Activated CD4-positive, alpha-beta memory T cell treated with anti-CD3 and anti-CD28 coated beads, Interleukin-2, amount 10 ng/mL, durations not matched to agents 7 days and 5 days (primary cell): ENCODE measurements around the gene OSBPL2. TPM values are rescaled to one million over a fixed set of nuclear protein-coding genes. Genes with fewer than 3 reads are reported as not detected.

Source experiments
- CTCF ChIA-PET: fragments of 350-600 bp; sonication (Branson Sonifier 250); formaldehyde crosslinking; loops from one replicate; lab custom pipeline; 2021; ENCODE audit warnings: antibody characterized with exemption, inconsistent platforms; lab: Charles Lee
- POLR2A ChIA-PET: fragments of 350-600 bp; sonication (Branson Sonifier 250); formaldehyde crosslinking; loops from one replicate; lab custom pipeline; 2021; ENCODE audit warnings: antibody characterized with exemption; lab: Charles Lee
- DNase-seq: peaks from one replicate; pipeline ENCODE4 v3.0.0-alpha.2; 2020
- H3K27ac Mint-ChIP-seq: one replicate; pipeline ENCODE4 v1.8.0; 2021; ENCODE audit warnings: mild to moderate bottlenecking, mixed read lengths
- H3K27me3 Mint-ChIP-seq: one replicate; pipeline ENCODE4 v1.8.0; 2021; ENCODE audit warnings: mixed read lengths
- H3K36me3 Mint-ChIP-seq: one replicate; pipeline ENCODE4 v1.8.0; 2021; ENCODE audit warnings: low read depth, mixed read lengths
- H3K4me1 Mint-ChIP-seq: one replicate; pipeline ENCODE4 v1.8.0; 2021; ENCODE audit warnings: mixed read lengths
- H3K4me3 Mint-ChIP-seq: one replicate; pipeline ENCODE4 v1.8.0; 2021; ENCODE audit warnings: mild to moderate bottlenecking, mixed read lengths
- H3K9me3 Mint-ChIP-seq: one replicate; pipeline ENCODE4 v1.8.0; 2021; ENCODE audit warnings: mixed read lengths
- total RNA-seq, 2 experiments: library from RNA; stranded (reverse); gene quantifications; one replicate each; pipeline ENCODE4 v1.2.3, GENCODE V29; 2021

Gene OSBPL2
- total RNA-seq = 10 to 100 TPM; 40.3 to 40.6 TPM

DNA sequence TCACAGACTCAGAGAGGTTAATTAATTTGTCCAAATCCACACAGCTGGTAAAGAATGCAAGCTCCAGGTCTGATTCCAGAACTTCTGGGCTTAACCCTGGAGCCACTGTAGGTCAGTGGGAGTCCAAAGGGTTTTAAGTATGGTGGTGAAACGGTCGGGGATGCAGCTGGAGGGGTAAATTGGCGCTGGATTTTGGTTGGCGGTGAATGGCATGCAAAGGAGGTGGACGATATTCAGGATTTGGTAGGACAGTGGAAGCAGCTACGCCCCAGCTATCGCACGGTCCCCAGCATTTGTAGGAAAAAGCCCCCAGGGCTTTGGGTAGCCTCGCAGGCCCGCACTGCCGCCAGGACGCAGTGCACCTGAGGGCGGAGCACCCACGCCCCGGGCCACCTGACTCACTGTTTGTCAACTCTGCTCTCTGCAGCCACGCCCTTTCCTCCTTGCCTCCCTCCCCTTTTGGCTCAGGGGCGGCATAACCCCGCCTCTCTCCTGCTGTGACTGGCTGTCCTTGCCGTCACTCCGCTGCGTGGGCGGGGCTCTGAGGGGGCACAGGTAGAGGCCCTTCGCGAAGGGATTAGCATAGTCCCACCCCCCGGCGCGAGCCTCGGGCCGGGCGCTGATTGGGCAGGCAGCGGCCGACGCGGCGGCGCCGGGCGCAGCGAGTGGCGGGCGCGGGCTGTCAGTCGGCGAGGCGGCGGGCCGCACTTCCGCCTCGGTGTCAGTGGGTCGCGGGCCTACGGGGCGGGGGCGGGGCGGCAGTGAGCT, at the start of gene OSBPL2:
Gene OSBPL2 (plus strand): TSS at position 721 of the 768 bp plus-strand sequence. CDS start 17,664 bp downstream, outside the sequence.
- H3K9me3 Mint-ChIP-seq = no peaks in the 10 kb centered on the region
- H3K4me3 Mint-ChIP-seq = peak within 1 kb of the TSS; percentile 75
- ChIA-PET POLR2A (interaction anchor here (1.5 to 1.7 kb wide), 2 partner anchors 55 to 64 kb away, joined by 3 to 4 read pairs; partner anchors contain the start of genes ADRM1 and MTG2), CTCF (no interaction called here)
- H3K27me3 Mint-ChIP-seq = no peaks in the 10 kb centered on the region
- peaks cover 10% of the 10 kb centered on the region for H3K36me3 Mint-ChIP-seq
- peak; percentile 100 for DNase-seq
- H3K4me1 Mint-ChIP-seq = peaks cover 39% of the 10 kb centered on the region
- peak within 1 kb of the TSS; percentile 72 for H3K27ac Mint-ChIP-seq

DNA sequence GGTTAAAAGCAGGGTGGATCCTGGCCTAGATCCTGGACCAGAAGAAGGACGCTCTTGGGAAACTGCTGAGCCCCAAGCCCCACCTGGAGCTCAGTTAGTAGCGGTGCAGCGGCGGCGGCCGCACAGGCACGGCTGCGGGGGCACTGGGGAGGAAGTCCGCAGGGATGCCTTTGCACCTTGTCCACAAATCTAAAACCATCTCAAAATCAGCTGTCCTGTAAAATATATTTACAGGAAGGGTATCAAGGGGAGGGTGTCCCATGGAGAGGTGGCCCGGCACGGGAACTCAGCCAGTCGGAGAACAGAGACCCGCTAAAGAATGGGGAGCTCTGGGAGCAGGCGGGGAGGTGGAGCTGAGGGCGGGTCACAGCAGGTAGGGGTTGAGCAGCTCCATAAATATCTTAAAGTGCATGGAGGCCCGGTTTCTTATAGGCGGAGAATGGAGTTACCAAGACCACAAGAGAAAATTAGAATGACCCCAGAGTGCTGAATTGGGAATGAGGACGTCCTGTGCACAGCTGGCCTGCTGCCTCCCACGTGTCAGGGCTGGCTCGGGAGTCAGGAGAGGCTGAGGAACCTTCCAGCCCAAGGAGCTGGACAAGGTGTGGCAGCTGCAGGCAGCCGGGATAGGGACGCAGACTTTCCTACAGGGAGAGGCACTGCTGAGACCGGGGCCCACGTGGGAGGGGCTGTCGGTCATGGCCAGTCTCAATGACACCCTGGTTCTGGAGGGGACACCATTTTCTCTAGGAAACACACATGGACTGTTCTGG, 47.5 kb upstream of the OSBPL2 start:
- H3K4me1 Mint-ChIP-seq = peaks cover 12% of the 10 kb centered on the region
- H3K27me3 Mint-ChIP-seq = no peaks in the 10 kb centered on the region
- no peak overlapping the region for H3K4me3 Mint-ChIP-seq
- H3K9me3 Mint-ChIP-seq = no peaks in the 10 kb centered on the region
- peaks cover 5% of the 10 kb centered on the region for H3K36me3 Mint-ChIP-seq
- ChIA-PET POLR2A (no interaction called here), CTCF (no interaction called here)
- no peak for DNase-seq
- H3K27ac Mint-ChIP-seq = no peak overlapping the region

DNA sequence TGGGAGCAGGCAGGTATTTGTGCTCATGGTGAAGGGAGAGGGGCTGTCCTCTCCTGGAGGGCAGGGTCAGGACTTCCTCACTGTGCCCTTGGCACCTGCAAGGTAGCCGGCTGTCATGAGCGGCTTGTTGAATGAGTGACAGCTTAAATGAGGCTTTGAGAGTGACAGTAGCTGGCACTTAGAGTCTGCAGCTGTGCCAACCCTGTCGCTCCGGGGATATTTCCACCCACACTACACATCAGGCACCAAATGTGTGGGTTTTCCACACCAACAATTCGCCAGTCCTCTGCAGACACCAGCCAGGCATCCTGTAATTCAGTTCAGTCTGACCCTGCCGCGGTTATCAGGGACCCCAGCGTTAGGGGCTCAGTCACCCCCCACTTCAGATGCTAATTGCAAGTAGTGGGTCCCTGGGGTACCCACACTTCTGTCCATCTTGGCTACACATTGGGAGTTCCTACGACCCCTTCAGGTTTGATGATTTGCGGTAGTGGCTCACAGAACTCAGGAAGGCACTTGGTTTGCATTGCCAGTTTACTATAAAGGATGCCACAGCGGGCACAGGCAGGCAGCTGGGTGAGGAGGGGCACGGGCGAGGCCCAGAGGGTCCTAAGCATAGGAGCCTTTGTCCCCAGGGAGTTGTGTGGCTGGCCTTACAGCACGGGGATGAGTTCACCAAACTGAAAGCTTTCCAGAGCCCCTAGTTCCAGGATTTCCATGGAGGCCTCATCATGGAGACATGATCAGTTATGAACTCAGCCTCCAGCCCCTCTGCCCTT, 46.4 kb upstream of the OSBPL2 start:
- Mint-ChIP-seq H3K4me1 (peaks cover 6% of the 10 kb centered on the region), H3K4me3 (no peak overlapping the region), H3K9me3 (no peaks in the 10 kb centered on the region), H3K27ac (no peak overlapping the region), H3K27me3 (no peaks in the 10 kb centered on the region), H3K36me3 (peaks cover 5% of the 10 kb centered on the region)
- CTCF ChIA-PET = no interaction called here
- no peak for DNase-seq
- POLR2A ChIA-PET = no interaction called here

DNA sequence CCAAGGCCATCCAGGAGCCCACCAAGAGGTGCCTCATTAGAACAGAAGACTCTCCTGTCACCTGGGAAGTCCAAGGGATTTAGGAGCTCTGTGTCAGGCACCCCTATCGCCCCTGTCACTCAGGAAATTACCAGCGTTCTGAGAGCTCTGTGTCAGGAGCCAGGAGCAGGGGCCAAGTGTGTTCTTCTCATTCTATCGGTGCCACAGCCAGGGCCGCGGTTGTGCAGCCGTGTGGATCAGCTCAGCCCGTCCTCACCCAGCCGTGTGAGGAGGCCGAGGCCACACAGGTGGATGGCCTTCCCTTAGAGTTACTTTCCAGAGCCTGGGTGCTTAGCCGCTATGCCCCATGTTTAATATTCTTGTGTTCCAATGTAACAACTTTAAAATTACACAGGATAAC, 45.7 kb upstream of the OSBPL2 start:
- Mint-ChIP-seq H3K36me3 (peaks cover 5% of the 10 kb centered on the region), H3K27ac (no peak overlapping the region), H3K4me1 (peaks cover 1% of the 10 kb centered on the region), H3K4me3 (no peak overlapping the region), H3K9me3 (no peaks in the 10 kb centered on the region), H3K27me3 (no peaks in the 10 kb centered on the region)
- ChIA-PET CTCF (no interaction called here), POLR2A (no interaction called here)
- no peak for DNase-seq

DNA sequence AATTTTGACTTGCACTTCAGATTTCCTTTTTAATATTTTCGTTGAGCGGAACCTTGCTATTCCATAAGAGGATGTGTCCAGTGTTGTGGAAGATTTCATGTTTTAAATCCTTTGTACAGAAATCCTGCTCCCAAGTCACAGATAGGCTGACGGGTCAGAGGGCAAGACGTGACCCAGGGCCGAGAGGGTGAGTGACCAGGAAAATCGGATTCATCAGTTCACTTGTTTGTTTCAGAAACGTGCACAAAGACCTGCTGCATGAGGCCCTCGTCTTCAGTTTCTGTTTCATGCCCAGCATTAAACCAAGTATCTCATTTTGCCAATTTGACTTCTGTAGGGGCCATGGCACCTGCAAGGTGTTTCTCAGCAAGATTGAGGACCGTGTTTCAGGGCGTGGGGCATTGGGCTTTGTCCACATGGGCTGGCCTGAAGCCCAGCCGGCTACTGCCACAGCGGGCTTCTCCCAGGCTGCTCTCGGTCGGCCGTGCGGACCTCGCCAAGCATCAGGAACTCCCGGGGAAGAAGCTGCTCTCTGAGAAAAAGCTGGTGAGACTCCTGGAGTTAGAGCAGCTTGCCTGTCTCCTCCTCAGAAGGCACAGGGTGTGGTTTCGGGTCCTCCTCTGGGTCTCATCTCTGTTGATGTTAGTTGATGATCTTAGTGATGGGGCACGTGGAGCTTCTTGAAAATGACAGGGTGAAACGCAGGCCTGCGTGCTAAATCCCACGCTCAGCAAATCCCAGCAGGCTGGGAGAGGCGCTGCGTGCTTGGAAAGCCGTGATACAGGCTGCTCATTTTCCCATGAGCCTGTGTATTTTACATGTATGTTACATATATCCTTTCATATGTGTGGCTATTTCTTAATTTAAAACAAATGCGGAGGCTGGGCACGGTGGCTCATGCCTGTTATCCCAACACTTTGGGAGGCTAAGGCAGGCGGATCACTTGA, 45.0 kb upstream of the OSBPL2 start:
- ChIA-PET CTCF (no interaction called here), POLR2A (no interaction called here)
- DNase-seq = no peak
- H3K27ac Mint-ChIP-seq = no peak overlapping the region
- H3K36me3 Mint-ChIP-seq = peaks cover 10% of the 10 kb centered on the region
- H3K4me1 Mint-ChIP-seq = no peaks in the 10 kb centered on the region
- H3K27me3 Mint-ChIP-seq = no peaks in the 10 kb centered on the region
- H3K9me3 Mint-ChIP-seq = no peaks in the 10 kb centered on the region
- H3K4me3 Mint-ChIP-seq = no peak overlapping the region

DNA sequence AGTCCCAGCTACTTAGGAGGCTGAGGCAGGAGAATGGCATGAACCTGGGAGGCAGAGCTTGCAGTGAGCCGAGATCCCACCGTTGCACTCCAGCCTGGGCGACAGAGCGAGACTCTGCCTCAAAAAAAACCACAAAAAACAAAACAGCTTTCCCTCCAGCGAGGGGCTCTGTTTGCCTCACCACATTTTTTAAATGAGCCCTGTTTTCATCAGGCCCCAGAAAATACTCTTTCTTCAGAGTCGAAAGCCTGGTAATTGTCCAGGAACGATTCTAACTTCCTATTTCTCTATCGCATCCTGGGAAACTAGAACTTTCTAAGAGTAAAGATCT, 43.3 kb upstream of the OSBPL2 start:
- Mint-ChIP-seq H3K27me3 (no peaks in the 10 kb centered on the region), H3K27ac (no peak overlapping the region), H3K4me3 (no peak overlapping the region), H3K36me3 (peaks cover 24% of the 10 kb centered on the region), H3K4me1 (no peaks in the 10 kb centered on the region), H3K9me3 (no peaks in the 10 kb centered on the region)
- DNase-seq = no peak
- ChIA-PET POLR2A (interaction anchor here (0.9 kb wide), 1 partner anchor 41 kb away, joined by 3 read pairs; no protein-coding TSS in a partner anchor), CTCF (no interaction called here)

DNA sequence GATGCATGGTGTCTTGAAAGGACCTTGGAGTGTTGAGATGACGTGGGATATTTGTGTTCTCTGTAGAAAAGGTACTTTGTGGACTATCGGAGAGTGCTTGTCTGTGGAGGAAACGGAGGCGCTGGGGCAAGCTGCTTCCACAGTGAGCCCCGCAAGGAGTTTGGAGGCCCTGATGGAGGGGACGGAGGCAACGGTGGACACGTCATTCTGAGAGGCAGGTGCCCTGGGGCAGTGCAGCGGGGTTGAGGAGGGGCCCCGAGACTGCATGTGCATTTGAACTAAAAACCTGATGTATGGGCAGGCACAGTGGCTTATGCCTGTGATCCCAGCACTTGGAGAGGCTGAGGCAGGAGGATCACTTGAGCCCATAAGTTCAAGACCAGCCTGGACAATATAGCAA, 42.6 kb upstream of the OSBPL2 start:
- DNase-seq = no peak
- Mint-ChIP-seq H3K4me3 (no peak overlapping the region), H3K9me3 (no peaks in the 10 kb centered on the region), H3K27me3 (no peaks in the 10 kb centered on the region), H3K27ac (no peak overlapping the region), H3K36me3 (peaks cover 30% of the 10 kb centered on the region), H3K4me1 (no peaks in the 10 kb centered on the region)
- ChIA-PET POLR2A (no interaction called here), CTCF (interaction anchor here (1.1 kb wide), 1 partner anchor 9 kb away, joined by 3 read pairs; no protein-coding TSS in a partner anchor)

DNA sequence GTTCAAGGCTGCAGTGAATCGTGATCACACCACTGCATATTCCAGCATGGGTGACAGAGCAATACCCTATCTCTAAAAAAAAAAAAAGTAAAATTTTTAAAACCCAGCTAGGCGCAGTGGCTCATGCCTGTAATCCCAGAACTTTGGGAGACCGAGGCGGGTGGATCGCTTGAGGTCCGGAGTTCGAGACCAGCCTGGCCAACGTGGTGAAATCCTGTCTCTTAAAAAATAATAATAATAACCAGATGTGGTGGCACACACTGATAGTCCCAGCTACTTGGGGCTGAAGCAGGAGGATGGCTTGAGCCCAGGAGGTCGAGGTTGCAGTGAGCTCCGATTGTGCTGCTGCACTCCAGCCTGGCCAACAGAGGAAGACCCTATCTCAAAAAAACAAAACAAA, 42.0 kb upstream of the OSBPL2 start:
- peaks cover 33% of the 10 kb centered on the region for H3K36me3 Mint-ChIP-seq
- ChIA-PET POLR2A (no interaction called here), CTCF (interaction anchor here (1.1 kb wide), 1 partner anchor 10 kb away, joined by 3 read pairs; no protein-coding TSS in a partner anchor)
- H3K4me3 Mint-ChIP-seq = no peak overlapping the region
- DNase-seq = no peak
- H3K27me3 Mint-ChIP-seq = no peaks in the 10 kb centered on the region
- H3K9me3 Mint-ChIP-seq = no peaks in the 10 kb centered on the region
- H3K27ac Mint-ChIP-seq = no peak overlapping the region
- H3K4me1 Mint-ChIP-seq = no peaks in the 10 kb centered on the region

DNA sequence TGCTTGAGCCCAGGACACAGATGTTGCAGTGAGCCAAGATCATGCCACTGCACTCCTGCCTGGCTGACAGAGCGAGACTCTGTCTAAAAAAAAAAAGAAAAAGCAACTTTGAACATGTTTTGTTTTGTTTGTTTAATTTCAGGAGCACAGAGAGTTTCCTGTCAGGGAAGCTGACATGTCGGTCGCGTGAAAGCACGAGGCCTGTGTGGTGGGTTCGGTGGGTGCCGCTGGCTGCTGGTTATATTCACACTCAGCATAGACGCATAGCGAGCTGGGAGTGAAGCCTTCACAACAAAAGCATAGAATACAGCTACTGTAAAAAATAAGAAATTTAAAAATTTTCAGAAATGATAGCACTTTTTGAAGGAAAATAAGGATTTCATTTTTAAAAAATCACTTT, 41.0 kb upstream of the OSBPL2 start:
- Mint-ChIP-seq H3K27ac (no peak overlapping the region), H3K9me3 (no peaks in the 10 kb centered on the region), H3K4me3 (no peak overlapping the region), H3K4me1 (no peaks in the 10 kb centered on the region), H3K36me3 (peaks cover 37% of the 10 kb centered on the region), H3K27me3 (no peaks in the 10 kb centered on the region)
- no peak for DNase-seq
- CTCF ChIA-PET = no interaction called here
- POLR2A ChIA-PET = no interaction called here

DNA sequence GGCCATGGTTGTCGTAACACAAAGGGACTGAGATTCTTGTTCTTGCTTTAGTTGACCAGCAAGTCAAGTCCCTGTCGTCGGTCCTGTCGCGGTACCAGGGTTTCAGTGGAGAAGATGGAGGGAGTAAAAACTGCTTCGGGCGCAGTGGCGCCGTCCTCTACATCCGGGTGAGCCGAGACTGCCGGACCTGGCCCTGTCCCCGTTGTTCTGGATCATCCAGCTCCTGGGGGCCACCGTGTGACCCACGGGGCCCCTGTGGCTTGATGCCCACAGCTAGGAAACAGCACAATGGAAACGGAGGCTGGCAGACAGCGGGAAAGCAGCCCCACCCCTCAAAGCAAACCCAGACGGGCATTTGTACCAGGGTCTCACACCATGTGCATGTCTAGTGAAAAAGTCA, 40.5 kb upstream of the OSBPL2 start:
- no peaks in the 10 kb centered on the region for H3K27me3 Mint-ChIP-seq
- CTCF ChIA-PET = no interaction called here

DNA sequence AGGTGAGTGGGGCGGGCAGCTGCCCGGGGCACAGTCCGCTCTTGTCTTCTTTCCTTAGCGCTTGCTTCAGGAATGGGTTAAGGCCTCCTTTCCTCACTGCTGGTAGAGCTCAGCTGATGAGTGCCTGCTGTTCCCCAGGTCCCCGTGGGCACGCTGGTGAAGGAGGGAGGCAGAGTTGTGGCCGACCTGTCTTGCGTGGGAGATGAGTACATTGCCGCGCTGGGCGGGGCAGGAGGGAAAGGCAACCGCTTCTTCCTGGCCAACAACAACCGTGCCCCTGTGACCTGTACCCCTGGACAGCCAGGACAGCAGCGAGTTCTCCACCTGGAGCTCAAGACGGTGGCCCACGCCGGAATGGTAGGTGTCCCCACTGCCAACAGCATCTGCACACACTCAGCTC, 39.8 kb upstream of the OSBPL2 start:
- Mint-ChIP-seq H3K27me3 (no peaks in the 10 kb centered on the region), H3K4me1 (no peaks in the 10 kb centered on the region), H3K4me3 (no peak overlapping the region), H3K36me3 (peaks cover 41% of the 10 kb centered on the region), H3K27ac (no peak overlapping the region), H3K9me3 (no peaks in the 10 kb centered on the region)
- POLR2A ChIA-PET = no interaction called here
- no peak for DNase-seq
- CTCF ChIA-PET = no interaction called here

More for the DNA sequence above, 40.5 kb upstream of the OSBPL2 start:
- Mint-ChIP-seq H3K27ac (no peak overlapping the region), H3K9me3 (no peaks in the 10 kb centered on the region), H3K36me3 (peaks cover 37% of the 10 kb centered on the region), H3K4me3 (no peak overlapping the region), H3K4me1 (no peaks in the 10 kb centered on the region)
- POLR2A ChIA-PET = no interaction called here
- DNase-seq = no peak

DNA sequence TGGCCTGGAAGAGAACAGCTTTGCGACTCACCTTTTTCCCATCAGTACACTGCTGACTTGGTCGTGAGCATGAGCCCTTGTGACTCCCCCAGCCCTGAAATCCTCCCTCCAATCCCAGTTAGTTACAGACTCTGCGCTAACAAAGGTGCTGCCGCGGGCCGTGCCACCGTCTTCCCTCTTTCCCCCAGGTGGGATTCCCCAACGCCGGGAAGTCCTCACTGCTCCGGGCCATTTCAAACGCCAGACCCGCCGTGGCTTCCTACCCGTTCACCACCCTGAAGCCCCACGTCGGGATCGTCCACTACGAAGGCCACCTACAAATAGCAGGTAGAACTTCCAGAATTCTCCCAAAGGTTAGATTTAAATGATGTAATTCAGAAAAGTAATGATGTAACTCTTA, 39.4 kb upstream of the OSBPL2 start:
- no peak for DNase-seq
- Mint-ChIP-seq H3K27me3 (no peaks in the 10 kb centered on the region), H3K36me3 (peaks cover 41% of the 10 kb centered on the region), H3K4me3 (no peak overlapping the region), H3K9me3 (no peaks in the 10 kb centered on the region), H3K4me1 (no peaks in the 10 kb centered on the region), H3K27ac (no peak overlapping the region)
- ChIA-PET POLR2A (no interaction called here), CTCF (no interaction called here)
